Measurements from ENCODE around the gene DIP2C. TPM values are rescaled to one million over a fixed set of nuclear protein-coding genes. Genes with fewer than 3 reads are reported as not detected.

DIP2C gene
- total and polyA plus RNA-seq, 2 donors (not counting 1 experiment from before 2014, with no cell fraction given): 1.3 to 1.9 TPM

DNA sequence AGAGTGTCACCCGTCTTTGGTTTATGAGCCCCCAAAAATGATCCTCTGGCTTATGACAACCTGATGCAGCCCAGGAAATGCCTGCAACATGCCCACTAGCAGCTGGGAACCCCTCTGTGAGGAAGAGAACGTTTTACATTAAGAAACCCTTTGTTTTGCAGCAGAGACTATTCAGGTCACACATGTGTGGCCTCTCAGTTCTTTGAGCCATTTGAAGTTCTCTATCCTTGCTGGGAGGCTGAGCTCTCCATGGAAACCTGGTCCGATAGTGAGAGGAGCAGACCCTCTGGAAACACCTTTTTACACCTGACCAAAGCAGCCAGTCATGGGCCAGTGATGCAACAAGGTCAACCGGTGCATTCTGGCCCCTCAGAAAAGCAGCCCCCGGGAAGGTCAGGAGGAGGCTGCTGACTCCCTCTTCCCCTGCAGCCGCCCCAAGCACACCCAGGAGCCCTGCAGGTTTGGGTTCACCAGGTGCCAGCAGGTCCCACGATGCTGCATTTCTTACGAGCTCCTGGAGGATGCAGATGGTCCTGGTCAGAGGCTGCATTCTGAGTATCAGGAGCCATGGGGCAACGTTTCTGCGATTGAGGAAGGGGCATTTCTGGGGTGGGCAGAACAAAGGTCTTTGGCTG is 419.9 kb downstream of the DIP2C start:
- Mint-ChIP-seq H3K4me3 (no peak overlapping the region), H3K27ac (no peak overlapping the region), H3K4me1 (peaks cover 6% of the 10 kb centered on the region), H3K27me3 (peaks cover 4% of the 10 kb centered on the region), H3K9me3 (ENCODE audit: insufficient read depth) (no peaks in the 10 kb centered on the region)
- TF ChIP-seq, protein P1, sequence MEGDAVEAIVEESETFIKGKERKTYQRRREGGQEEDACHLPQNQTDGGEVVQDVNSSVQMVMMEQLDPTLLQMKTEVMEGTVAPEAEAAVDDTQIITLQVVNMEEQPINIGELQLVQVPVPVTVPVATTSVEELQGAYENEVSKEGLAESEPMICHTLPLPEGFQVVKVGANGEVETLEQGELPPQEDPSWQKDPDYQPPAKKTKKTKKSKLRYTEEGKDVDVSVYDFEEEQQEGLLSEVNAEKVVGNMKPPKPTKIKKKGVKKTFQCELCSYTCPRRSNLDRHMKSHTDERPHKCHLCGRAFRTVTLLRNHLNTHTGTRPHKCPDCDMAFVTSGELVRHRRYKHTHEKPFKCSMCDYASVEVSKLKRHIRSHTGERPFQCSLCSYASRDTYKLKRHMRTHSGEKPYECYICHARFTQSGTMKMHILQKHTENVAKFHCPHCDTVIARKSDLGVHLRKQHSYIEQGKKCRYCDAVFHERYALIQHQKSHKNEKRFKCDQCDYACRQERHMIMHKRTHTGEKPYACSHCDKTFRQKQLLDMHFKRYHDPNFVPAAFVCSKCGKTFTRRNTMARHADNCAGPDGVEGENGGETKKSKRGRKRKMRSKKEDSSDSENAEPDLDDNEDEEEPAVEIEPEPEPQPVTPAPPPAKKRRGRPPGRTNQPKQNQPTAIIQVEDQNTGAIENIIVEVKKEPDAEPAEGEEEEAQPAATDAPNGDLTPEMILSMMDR (IDR thresholded peaks at IDR 0.05): no peak
- no peak for TF ChIP-seq EZH2 (IDR thresholded peaks at IDR 0.05; ENCODE audit: borderline replicate concordance, insufficient read depth, low read depth, low read length, poor library complexity, severe bottlenecking)
- Histone ChIP-seq H3K4me1 (ENCODE audit: control insufficient read depth in 2 of 2, insufficient read depth in 2 of 2, low read length in 2 of 2) (no peaks in the 10 kb centered on the region), H3K9ac (ENCODE audit: low read length) (no peak overlapping the region), H3K4me2 (replicated peaks; ENCODE audit: low read depth, low read length, poor library complexity, severe bottlenecking) (no peak overlapping the region), H3K27me3 (replicated peaks in 1 of 4; ENCODE audit: control extremely low read depth in 1 of 4, control insufficient read depth in 3 of 4, insufficient read depth in 4 of 4, low read length in 3 of 4) (no peaks in the 10 kb centered on the region), H4K20me1 (ENCODE audit: control insufficient read depth, insufficient read depth, low read length, poor library complexity, severe bottlenecking) (no peaks in the 10 kb centered on the region), H3K4me3 (ENCODE audit: control extremely low read depth in 1 of 5, extremely low read depth in 1 of 5, insufficient read depth in 1 of 5, low read depth in 2 of 5, low read length in 4 of 5) (no peak overlapping the region), H2AFZ (ENCODE audit: insufficient read depth, low read depth, low read length, poor library complexity, severe bottlenecking) (no peak overlapping the region), H3K9me3 (ENCODE audit: control extremely low read depth in 1 of 3, control insufficient read depth in 2 of 3, insufficient read depth in 1 of 3, low read length in 2 of 3) (no peaks in the 10 kb centered on the region), H3K27ac (ENCODE audit: low read length in 2 of 2) (no peak overlapping the region), H3K36me3 (replicated peaks in 1 of 2; ENCODE audit: control extremely low read depth in 1 of 2, control insufficient read depth in 1 of 2, extremely low read depth in 1 of 2, insufficient read depth in 2 of 2, low read length in 1 of 2) (no peaks in the 10 kb centered on the region), H3K79me2 (ENCODE audit: control insufficient read depth, insufficient read depth, low read length) (no peaks in the 10 kb centered on the region)
- ATAC-seq (ENCODE audit: low read depth) (no peak), DNase-seq (no peak)
- 84% methylated on average over 7 of the region's 10 CpGs for WGBS (ENCODE audit: insufficient coverage)
- ChIA-PET CTCF (interaction anchor here (0.8 kb wide), 1 partner anchor 12 kb away, joined by 3 read pairs; no protein-coding TSS in a partner anchor), POLR2A (no interaction called here)
- intact Hi-C loops (cut with micrococcal nuclease): no loop called here

- no peaks in the 10 kb centered on the region for H3K4me1 ChIP-seq (ENCODE audit: control insufficient read depth in 2 of 2, insufficient read depth in 2 of 2, low read length in 2 of 2)
- ATAC-seq (ENCODE audit: low read depth): no peak
- Mint-ChIP-seq H3K27me3 (peaks cover 4% of the 10 kb centered on the region), H3K9me3 (ENCODE audit: insufficient read depth) (no peaks in the 10 kb centered on the region), H3K4me1 (peaks cover 6% of the 10 kb centered on the region), H3K4me3 (no peak overlapping the region), H3K27ac (no peak overlapping the region)
- no peaks in the 10 kb centered on the region for H3K79me2 ChIP-seq (ENCODE audit: control insufficient read depth, insufficient read depth, low read length)
- TF ChIP-seq, protein P1 (IDR thresholded peaks at IDR 0.05): no peak
- no peak for TF ChIP-seq EZH2 (IDR thresholded peaks at IDR 0.05; ENCODE audit: borderline replicate concordance, insufficient read depth, low read depth, low read length, poor library complexity, severe bottlenecking)
- H3K4me2 ChIP-seq (replicated peaks; ENCODE audit: low read depth, low read length, poor library complexity, severe bottlenecking): no peak overlapping the region
- POLR2A ChIA-PET: no interaction called here
- H4K20me1 ChIP-seq (ENCODE audit: control insufficient read depth, insufficient read depth, low read length, poor library complexity, severe bottlenecking): no peaks in the 10 kb centered on the region
- no peaks in the 10 kb centered on the region for H3K36me3 ChIP-seq (replicated peaks in 1 of 2; ENCODE audit: control extremely low read depth in 1 of 2, control insufficient read depth in 1 of 2, extremely low read depth in 1 of 2, insufficient read depth in 2 of 2, low read length in 1 of 2)
- no peaks in the 10 kb centered on the region for H3K27me3 ChIP-seq (replicated peaks in 1 of 4; ENCODE audit: control extremely low read depth in 1 of 4, control insufficient read depth in 3 of 4, insufficient read depth in 4 of 4, low read length in 3 of 4)
- no peak overlapping the region for H3K9ac ChIP-seq (ENCODE audit: low read length)
- H2AFZ ChIP-seq (ENCODE audit: insufficient read depth, low read depth, low read length, poor library complexity, severe bottlenecking): no peak overlapping the region
- H3K9me3 ChIP-seq (ENCODE audit: control extremely low read depth in 1 of 3, control insufficient read depth in 2 of 3, insufficient read depth in 1 of 3, low read length in 2 of 3): no peaks in the 10 kb centered on the region
- H3K27ac ChIP-seq (ENCODE audit: low read length in 2 of 2): no peak overlapping the region
- intact Hi-C loops (cut with micrococcal nuclease): no loop called here
- no peak for DNase-seq
- CTCF ChIA-PET: no interaction called here
- WGBS (ENCODE audit: insufficient coverage): 96% methylated on average over 4 of the region's 11 CpGs
- H3K4me3 ChIP-seq (ENCODE audit: control extremely low read depth in 1 of 5, extremely low read depth in 1 of 5, insufficient read depth in 1 of 5, low read depth in 2 of 5, low read length in 4 of 5): no peak overlapping the region
These were observed 421.8 kb downstream of the DIP2C start for GRCh38 chr10:267705-268104.
